ENCODE measurements around the gene ITGB3.
"Not testable (repeated sequence)": the region's sequence is repeated elsewhere in the genome, so short reads cannot be mapped to it uniquely, and the experiment has no call there.

The ITGB3 gene

DNA sequence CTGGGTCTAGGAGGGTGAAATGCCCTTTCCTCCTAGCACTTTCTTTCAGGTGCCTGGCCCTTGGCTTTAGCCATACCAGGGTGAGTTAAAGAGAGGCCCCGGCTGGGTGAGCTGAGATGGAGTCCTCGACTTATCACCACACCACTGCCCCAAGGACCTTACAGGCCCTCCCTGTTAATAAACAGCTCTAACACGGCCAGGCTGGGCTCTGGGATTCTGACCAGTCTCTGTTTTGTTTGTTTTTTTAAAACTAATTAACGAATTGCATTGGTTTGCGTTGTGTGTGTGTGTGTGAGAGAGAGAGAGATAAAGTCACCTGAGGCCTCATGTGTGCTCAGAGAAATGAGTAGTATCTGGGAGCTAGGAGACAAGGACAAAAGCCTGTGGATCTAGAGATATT, 30.2 kb upstream of the ITGB3 start:
- no peak for DNase-seq

DNA sequence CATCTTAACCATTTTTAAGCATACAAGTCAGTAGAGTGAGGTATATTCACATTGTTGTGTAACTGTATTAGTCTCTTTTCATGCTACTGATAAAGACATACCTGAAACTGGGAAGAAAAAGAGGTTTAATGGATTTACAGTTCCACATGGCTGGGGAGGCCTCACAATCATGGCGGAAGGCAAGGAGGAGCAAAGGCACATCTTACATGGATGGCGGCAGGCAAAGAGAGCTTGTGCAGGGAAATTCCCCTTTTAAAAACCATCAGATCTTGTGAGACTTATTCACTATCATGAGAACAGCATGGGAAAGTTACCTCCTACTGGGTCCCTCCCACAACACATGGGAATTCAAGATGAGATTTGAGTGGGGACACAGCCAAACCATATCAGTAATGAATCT, 29.6 kb upstream of the ITGB3 start:
- not testable (repeated sequence) for DNase-seq

DNA sequence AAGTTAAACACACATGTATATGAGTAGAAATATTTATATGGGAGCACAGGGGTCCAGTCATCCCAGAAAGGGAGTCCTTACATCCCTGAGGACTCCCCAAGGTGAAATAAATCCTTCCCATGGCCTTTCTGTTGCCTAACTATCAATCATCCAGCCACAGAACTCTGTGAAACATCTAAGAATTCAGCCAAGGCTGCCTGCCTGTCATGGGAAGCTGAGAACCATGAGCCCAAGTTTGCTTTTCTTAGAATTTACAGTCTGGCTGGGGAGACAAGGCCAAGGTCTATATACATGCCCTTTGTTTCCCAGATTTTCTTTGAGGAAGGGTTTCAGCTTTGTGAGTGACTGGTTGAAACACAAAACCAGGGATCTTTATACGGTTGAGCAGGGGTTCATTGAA, 28.7 kb upstream of the ITGB3 start:
- no peak for DNase-seq

DNA sequence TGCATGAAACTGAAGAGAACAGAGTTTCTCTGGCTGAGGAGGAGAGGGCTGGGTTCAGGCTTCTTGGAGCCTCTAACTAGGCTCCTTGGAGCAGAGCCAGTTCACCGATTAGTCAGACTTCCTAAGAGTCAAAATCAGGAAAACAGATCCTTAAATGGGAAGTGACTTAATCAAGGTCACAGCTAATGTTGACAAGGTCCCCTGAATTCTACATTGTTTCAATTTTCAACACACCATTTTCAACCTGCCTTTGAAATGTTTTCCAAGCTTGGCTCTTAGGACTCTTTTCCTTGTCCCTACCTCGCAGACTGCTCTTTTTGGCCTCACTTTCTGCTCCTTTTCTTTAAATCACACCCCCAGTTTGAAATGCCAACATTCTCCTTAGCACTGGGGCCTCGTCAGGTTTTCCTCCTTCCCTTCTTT, 28.2 kb upstream of the ITGB3 start:
- DNase-seq = no peak

DNA sequence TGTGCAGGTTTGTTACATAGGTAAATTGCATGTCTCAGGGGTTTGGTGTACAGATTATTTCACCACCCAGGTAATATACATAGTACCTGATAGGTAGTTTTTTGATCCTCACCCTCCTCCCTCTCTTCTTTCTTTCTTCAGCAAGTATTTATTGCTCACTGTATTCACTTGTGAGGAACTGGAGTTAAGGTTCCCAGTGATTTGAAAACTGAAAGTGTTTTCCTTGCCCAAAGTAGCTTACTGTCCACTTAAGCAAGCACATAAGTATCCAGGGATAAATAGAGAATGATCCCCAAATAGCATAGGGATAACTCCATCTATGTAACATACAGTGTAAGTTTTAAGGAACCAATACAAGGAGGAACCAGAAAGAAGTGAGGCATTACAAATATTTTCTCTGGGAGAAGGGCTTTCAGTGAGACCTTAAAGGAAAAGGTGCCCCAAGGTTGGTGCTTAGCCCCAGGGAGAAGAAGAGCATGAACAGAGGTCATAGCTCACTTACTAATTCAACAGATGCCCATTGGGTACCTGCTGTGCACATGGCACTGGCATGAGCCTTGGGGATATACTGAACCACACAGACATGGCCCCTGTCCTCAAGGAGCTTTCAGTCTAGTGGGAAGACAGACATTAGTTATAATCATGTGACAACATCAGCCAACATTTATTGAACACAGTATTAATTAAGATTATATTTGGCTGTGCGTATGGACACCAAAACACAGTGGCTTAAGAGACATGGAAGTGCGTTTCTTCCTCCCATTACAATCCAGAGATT, 27.5 kb upstream of the ITGB3 start:
- no peak for DNase-seq

DNA sequence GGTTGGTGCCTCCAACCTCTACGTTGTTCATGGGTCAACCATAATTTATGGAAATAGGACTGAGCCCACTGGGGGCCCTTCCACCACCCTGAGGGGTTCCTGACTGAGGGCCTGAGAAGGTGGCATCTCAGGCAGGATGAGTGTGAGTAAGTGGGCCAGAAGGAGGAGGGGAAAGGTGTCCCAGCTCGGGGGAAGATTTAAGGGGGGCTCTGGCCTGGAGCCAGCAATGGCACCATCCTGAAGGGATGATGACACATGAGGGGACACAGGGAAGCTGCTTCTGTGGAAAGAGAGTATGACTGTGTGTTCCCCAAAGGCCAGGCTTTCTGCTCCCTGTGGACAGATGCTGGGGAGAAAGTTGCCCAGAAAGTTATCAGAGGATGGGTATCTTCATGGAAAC, 25.8 kb upstream of the ITGB3 start:
- DNase-seq = no peak

DNA sequence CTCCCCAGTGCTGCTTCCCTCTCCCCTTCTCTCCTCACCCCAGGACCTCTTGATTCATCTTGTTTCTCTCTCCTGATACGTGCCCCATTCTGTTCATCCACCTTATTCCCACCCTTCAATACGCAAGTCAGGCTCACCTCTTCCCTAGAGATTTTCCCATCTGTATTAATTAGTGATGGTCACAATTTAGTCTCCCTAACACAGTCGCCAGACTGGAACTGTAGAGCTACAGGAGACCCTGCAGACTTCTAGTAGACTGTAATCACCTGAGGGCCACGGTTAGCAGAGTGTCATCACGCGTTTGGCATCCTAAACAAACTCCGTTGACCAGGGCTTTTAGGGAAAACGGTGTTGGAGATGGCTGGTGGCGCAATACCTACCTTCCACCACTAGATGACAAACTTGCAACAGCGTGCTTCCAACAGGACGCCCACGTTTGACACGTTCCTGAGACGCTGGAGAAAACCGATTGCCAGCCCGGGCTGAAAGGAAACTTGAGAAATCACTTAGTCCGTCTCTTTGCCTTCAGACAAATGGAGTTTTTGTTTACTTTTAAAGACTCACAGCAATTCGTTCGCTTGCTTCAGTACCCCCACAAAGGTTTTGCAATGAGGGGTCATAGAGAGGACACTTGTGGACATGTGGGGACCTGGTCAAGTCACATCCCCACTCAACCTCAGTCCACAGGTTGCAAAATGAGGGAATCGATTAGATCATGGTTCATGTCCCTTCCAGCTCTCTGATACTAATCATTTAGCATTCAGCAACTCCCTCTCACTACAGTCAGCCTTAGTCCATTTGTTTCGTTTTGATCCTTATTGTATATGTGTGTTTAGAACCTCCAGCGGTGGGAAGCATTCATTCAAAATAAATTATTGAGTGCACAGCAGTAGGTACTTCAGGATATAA, 23.8 kb upstream of the ITGB3 start:
- peak; percentile 74 to 86 for DNase-seq

DNA sequence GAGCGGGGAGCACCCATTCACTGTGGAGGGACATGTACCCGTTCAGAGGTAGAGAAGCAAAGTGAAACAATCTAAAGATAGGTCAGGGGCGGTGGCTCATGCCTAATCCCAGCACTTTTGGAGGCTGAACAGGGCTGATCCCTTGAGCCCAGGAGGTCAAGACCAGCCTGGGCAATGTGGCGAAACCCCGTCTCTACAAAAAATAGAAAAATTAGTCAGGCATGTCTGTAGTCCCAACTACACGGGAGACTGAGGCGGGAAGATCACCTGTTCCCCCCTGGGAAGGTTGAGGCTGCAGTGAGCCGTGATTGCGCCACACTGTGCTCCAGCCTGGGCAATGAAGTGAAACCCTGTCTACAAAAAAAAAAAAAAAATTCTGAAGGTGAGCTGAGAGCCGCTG, 22.8 kb upstream of the ITGB3 start:
- no peak for DNase-seq

DNA sequence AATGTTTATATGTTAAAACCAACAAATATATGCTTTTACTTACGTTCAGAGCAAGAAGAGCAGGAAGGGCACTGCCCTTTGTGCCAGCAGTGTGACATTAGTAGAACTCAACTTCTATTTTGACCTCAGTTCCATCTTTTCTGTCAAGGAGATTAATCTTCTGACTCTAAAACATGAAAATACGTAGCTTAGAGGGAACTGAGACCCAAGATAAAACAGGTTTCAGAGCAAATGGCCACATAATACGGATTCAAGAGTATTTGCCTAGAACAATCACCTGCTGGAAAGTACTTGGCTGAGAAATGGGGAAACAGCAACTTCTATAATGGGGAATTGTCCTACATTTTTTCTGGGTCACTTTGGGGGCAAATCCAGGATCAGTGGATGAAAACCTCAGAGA, 22.3 kb upstream of the ITGB3 start:
- no peak for DNase-seq

DNA sequence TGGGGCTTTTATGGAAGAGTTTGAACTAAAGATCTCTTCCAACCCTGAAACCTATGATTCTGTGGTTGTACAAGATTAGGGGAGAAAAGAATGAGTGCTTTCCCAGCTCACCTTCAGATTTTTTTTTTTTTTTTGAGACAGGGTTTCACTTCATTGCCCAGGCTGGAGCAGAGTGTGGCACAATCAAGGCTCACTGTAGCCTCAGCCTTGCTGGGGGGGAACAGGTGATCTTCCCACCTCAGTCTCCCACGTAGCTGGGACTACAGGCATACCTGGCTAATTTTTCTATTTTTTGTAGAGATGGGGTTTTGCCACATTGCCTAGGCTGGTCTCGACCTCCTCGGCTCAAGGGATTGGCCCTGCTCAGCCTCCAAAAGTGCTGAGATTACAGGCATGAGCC, 21.8 kb upstream of the ITGB3 start:
- no peak for DNase-seq

DNA sequence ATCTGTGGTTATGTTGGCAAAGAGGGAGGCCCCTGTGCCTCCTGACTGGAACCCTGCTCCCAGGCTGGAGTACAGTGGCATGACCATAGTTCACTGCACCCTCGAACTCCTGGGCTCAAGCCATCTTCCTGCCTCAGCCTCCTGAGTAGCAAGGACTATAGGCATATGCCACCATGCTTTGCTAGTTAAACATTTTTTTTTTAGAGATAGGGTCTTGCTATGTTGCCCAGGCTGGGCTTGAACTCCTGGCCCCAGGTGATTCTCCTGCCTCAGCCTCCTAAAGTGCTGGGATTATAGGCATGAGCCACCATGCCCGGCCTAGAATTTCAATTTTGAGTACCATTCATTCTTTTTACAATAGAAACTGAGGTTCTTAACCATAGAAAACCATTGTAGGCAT, 21.2 kb upstream of the ITGB3 start:
- no peak for DNase-seq

DNA sequence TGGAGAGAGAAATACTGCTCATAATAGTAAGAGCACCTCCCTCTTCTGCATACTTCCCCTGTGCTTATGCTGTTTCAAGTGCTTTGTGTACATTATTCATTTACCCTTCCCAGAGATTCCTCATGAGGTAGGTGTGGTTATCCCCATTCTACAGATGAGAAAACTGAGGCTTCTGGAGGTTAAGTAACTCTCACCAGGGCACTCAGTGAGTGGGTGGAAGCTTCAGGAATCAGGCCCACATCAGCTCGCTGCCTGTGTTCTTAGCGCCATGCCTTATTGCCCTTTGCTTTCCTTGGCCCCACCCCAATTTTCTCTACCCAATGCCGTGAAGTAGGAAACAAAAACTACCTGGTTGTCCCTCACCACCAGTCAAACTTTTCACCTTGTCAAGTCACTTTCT, 18.1 kb upstream of the ITGB3 start:
- DNase-seq = no peak

DNA sequence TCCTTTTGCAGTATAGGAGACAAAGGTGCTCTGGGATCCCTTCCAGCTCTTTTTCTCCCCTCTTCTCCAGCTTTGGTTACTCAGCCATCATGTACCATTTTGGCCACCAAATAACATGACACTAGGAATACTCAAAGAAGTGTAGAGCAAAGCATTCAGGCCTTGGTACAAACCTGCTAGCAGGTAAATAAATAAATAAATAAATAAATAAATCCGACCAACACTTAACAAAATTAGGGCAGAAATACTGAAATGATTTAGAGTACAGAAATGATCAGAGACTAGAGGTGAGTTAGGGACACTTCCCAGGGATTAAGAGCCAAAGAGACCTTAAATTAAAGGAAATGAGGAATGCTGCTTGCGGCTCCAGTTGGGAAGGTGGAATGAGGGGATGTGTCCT, 17.7 kb upstream of the ITGB3 start:
- DNase-seq = no peak

DNA sequence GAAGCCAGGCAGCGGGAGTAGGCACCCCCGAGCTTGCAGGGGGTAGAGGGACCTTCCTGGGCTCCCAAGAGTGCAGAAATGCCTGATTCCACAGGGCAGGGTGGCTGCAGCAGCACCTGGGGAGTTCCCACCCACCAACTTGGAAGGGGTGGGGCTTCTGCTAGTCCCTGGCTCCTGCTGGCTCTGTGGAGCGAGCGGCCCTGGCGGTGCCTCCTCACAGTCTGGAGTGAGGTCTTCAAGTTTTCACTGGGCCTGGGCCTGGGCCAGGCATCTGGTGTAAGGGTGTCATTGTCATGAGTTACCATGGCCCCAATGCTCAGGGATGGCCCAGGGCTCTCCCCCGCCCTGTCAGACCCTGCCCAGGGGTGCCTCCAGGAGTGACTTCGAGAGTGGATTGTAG, 15.8 kb upstream of the ITGB3 start:
- no peak for DNase-seq

DNA sequence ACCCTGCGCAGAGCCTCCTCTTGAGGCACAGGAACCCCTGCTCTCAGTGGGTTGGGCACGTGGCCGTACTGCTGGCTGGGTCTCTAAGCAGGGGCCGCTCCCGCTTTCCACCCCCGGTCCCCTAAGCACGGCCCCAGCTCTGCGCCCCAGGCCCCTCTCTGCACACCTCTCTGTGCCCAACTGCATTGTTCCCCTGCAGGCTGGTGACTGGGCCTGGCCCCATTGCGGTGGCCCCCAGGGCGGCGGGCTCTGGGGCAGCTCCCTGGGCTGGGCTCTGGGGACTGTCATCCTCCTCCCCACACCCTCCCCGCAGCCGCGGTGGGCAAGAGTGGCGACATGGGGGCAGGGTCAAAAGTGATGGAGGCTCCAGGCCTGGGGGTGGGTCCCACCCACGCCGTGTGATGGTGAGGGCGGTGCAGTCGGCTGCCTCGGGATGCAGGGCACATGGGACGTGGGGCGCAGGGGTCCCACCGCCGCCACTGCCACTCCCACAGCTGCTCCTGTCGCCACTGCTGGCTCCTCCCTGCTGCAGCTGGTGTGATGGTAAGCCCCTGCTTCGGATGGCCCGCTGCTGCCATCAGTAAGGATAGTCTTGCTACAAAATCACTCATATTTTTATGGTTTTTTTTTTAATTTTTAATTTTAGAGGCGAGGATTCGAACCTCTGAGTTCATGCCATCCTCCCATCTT, 15.2 kb upstream of the ITGB3 start:
- no peak for DNase-seq

DNA sequence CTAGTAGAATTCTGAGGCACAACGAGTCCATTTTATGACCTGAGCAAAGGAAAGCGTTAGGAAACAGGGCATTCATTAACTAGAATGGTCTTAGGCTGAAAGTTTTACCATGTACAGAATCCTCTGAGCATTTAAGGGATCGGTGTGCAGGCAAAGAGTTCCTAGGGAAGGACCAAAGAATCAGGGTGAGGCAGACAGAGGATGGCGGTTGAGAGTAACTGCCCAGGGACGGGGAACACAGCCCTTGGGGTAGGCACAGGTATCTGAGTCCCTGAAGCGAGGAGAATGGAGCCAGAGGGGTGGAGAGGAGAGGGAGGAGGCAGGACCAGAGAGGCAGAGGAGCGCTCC, 14.0 kb upstream of the ITGB3 start:
- no peak for DNase-seq

DNA sequence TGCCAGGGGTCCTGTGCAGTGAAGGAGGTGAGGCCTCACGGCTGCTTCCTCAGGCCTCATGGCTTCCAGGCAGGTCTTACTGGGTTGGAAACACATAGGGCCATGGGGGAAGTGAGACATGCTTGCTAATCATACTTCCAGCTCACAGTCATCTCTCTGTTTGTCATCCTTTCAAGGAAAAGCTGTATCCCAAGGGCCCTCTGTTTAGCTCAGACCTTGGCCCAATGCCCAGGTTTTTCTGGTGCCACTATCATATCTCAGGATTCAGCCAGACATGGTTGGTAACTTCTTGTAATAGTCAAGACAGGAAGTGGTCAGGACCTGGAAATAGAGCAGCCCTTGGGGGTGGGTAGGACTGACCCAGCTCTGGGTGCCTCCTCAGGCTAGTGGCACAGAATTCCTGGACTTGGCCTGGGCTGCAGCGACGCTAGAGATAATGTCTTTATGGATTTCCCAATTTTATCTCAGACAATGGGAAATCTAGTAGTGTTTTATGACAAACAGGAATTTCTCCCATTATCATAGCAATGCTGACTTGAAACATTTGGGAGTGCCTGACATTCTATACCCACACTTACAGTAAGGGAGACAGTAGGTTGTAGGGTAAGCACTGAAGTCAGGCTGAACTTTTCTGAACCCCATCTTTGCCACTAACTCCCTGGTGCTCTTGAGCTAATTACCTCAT, 13.5 kb upstream of the ITGB3 start:
- no peak for DNase-seq

DNA sequence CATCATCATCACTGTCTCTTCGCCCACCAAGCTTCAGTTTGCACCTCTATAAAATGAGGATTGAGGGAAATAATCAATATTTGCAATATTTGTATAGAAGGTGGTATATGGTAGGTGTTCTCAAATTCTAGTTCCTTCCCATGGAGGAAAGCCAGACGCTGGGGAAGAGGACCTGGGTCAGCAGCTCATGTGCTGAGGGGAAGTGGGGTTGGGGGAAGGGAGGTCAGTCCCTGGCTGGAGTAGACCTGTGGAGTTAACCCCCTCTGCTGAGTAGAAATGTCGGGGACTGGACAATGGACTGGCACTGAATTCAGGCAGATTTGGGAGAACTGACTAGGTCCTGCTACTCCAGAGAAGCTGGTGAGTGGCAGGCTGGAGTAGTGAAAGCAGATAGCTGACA, 12.8 kb upstream of the ITGB3 start:
- DNase-seq = no peak

DNA sequence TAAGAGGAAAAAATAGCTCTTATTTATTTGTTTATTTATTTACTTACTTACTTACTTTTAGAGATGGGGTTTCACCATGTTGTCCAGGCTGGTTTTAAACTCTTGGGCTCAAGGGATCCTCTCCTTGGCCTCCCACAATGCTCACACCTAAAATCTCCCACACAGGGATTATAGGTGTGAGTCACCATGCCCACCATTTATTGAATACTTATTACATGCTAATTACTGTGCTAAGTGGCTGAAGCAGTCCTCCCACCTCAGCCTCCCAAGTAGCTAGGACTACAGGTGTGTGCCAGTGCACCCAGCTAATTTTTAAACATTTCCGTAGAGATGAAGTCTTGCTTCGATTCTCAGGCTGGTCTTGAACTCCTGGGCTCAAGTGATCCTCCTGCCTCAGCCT, 11.0 kb upstream of the ITGB3 start:
- no peak for DNase-seq

DNA sequence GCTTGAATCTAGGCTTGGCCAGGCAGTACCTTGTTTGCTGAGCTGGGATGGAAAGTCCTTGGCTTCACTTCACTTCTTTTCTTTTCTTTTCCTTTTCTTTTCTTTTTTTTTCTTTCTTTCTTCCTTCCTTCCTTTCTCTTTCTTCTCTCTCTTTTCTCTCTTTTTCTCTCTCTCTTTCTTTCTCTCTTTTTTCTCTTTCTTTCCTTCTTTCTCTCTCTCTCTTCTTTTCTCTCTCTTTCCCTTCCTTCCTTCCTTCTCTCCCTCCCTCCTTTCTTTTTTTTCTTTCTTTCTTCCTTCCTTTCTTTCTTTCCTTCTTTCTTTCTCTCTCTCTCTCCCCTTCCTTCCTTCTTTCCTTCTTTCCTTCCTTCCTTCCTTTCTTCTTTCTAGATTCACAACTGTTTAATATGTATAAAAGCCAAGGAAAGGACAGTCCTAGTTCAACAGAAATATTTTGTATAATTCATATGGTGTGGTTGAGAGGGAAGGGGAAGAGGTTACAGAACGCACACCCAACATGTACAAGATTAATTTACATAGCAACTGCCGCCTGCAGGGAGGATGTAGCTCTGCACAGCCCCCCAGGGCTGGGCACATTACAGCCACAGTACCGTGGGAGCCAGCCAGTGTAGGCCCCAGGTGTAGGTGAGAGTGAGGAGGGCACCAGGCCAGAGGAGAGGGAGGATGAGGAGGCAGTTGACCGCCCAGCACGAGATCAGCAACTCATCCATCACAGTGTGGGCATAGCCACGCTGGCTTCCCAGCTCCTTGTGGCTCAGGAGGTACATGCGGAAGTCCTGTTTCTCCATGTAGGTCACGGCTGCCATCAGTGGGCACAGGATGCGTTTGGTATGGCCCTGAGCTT, 9.7 kb upstream of the ITGB3 start:
- DNase-seq = no peak

DNA sequence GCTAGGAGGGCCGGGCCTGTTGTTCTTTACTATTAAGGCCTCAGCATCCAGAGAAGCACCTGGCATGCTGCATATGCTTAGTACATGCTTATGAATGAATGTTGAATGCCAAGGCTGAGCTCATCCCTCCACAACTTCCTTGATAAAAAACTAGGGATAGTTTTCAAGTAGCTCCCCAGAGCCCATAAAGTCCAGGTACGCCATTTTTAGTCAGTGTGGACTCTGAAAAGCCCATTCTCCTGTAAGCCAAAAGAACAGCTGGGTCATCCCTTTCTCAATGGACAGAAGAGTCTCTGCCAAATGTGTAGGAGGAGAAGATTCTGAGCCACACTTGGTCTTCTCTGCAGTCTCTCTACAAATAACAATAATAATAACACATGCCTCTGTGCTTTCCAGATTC, 8.9 kb upstream of the ITGB3 start:
- DNase-seq = no peak

DNA sequence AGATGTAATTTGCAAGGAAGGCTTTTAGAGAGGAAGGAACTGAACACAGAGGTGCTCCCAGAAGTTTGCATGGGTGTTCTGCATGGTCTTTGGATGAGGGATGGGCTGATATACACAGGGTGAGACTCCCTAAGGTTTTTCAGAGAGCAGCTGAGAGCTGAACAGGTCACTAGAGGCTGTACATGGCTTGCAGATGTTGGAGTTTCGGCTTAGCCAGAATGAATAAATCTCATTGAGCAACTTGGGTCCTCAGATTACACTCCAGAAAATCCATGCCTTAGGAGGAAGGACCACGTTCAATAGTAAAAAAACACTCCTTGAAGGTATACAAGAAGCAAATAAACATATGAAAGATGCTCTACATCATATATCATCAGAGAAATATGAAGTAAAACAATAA, 7.5 kb upstream of the ITGB3 start:
- no peak for DNase-seq

Measured in activated CD4-positive, alpha-beta T cell treated with anti-CD3 and anti-CD28 coated beads, Interleukin-2, amount 50 U/mL, for 48 hours (primary cell).